ENCODE measurements around the gene AHI1.

DNA sequence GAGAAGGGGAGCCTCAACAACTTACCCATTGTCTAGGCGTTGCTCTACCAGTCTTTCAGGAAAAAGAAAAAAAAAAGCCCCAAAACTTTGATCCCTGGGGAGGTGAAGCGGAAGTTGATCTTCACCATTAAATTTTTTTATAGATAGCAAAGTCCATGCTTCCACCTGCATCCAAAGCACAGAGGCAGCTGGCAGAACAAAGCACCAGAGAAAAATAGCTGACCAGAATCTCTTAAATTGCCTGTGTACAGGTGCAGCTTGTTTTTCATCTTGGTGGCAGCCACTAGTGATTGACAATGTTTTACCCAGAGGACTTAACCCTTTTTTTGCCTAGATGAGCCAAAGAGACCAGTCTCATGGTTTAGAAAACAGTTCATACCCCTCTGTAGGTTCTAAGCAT is 230.5 kb downstream of the AHI1 start:
- TF ChIP-seq POLR2A (IDR thresholded peaks at IDR 0.05; ENCODE audit: low read length): no peak
- no peak for TF ChIP-seq GATA1 (IDR thresholded peaks at IDR 0.05; ENCODE audit: low read depth, low read length)
